H9 (cell line): ENCODE results near the gene AFAP1L2. TPM values are rescaled to one million over a fixed set of nuclear protein-coding genes. Genes with fewer than 3 reads are reported as not detected.

Experiments used
- DNase-seq: peaks from one replicate; pipeline ENCODE4 v3.0.0-alpha.2; 2017
- H2AFZ ChIP-seq: one replicate; pipeline ENCODE4 v1.6.1; 2013; ENCODE audit warnings: mild to moderate bottlenecking, low read length, control low read depth, moderate library complexity
- H2AK5ac ChIP-seq: 2 replicates; pipeline ENCODE4 v1.6.1; 2013; ENCODE audit warnings: low read length, control low read depth, mixed read lengths; ENCODE audit not compliant: insufficient read length
- H2BK120ac ChIP-seq: one replicate; pipeline ENCODE4 v1.6.1; 2013; ENCODE audit warnings: low read depth, mild to moderate bottlenecking, low read length, control low read depth, inconsistent platforms; ENCODE audit not compliant: poor library complexity, severe bottlenecking
- H2BK12ac ChIP-seq: 2 replicates; pipeline ENCODE4 v1.6.1; 2013; ENCODE audit warnings: low read length, control low read depth, mixed read lengths, low read depth; ENCODE audit not compliant: insufficient read length
- H2BK15ac ChIP-seq: 2 replicates; pipeline ENCODE4 v1.6.1; 2013; ENCODE audit warnings: low read depth, low read length, control low read depth
- H2BK20ac ChIP-seq: one replicate; pipeline ENCODE4 v1.6.1; 2013; ENCODE audit warnings: low read depth, mild to moderate bottlenecking, low read length, control low read depth, inconsistent platforms; ENCODE audit not compliant: poor library complexity, severe bottlenecking
- H2BK5ac ChIP-seq: 2 replicates; pipeline ENCODE4 v1.6.1; 2013; ENCODE audit warnings: low read length, control low read depth, mixed read lengths; ENCODE audit not compliant: insufficient read length
- H3K14ac ChIP-seq: 2 replicates; pipeline ENCODE4 v1.6.1; 2013; ENCODE audit warnings: low read length, control low read depth; ENCODE audit not compliant: insufficient read depth
- H3K18ac ChIP-seq: 2 replicates; pipeline ENCODE4 v1.6.1; 2013; ENCODE audit warnings: low read depth, mild to moderate bottlenecking, mixed read lengths, low read length, control low read depth; ENCODE audit not compliant: insufficient read length
- H3K23ac ChIP-seq: 2 replicates; pipeline ENCODE4 v1.6.1; 2013; ENCODE audit warnings: low read length, control low read depth, mixed read lengths, low read depth; ENCODE audit not compliant: insufficient read length
- H3K23me2 ChIP-seq: 2 replicates; pipeline ENCODE4 v1.6.1; 2013; ENCODE audit warnings: low read depth, mild to moderate bottlenecking, mixed read lengths, low read length, control low read depth; ENCODE audit not compliant: insufficient read length, poor library complexity, severe bottlenecking
- H3K27ac ChIP-seq: 2 replicates; pipeline ENCODE4 v1.5.1; 2013; ENCODE audit warnings: low read length, control low read depth, mixed read lengths, low read depth; ENCODE audit not compliant: insufficient read length
- H3K27me3 ChIP-seq: 2 replicates; pipeline ENCODE4 v1.6.1; 2013; ENCODE audit warnings: low read length, control low read depth, inconsistent platforms; ENCODE audit not compliant: insufficient read depth
- H3K4ac ChIP-seq: 2 replicates; pipeline ENCODE4 v1.6.1; 2013; ENCODE audit warnings: low read depth, mild to moderate bottlenecking, control low read depth, inconsistent platforms, low read length, moderate library complexity
- H3K4me1 ChIP-seq: 2 replicates; pipeline ENCODE4 v1.6.1; 2013; ENCODE audit warnings: low read length, control low read depth, inconsistent platforms; ENCODE audit not compliant: insufficient read depth
- H3K4me2 ChIP-seq: 2 replicates; pipeline ENCODE4 v1.6.1; 2013; ENCODE audit warnings: low read length, control low read depth, mixed read lengths; ENCODE audit not compliant: insufficient read length, insufficient read depth
- H3K56ac ChIP-seq: 2 replicates; pipeline ENCODE4 v1.6.1; 2013; ENCODE audit warnings: low read depth, mild to moderate bottlenecking, mixed read lengths, low read length, control low read depth; ENCODE audit not compliant: insufficient read length
- H3K79me1 ChIP-seq: 2 replicates; pipeline ENCODE4 v1.6.1; 2013; ENCODE audit warnings: low read depth, mild to moderate bottlenecking, moderate library complexity, low read length, control low read depth, inconsistent platforms; ENCODE audit not compliant: insufficient read depth, poor library complexity, severe bottlenecking
- H3K79me2 ChIP-seq: 2 replicates; pipeline ENCODE4 v1.6.1; 2013; ENCODE audit warnings: low read length, control low read depth, inconsistent platforms; ENCODE audit not compliant: insufficient read depth
- H3K9ac ChIP-seq: 2 replicates; pipeline ENCODE4 v1.6.1; 2013; ENCODE audit warnings: low read length, control low read depth, mixed read lengths; ENCODE audit not compliant: insufficient read length; ENCODE audit errors: extremely low read depth
- H3K9me3 ChIP-seq: one replicate; pipeline ENCODE4 v1.6.1; 2013; ENCODE audit warnings: low read depth, low read length, inconsistent platforms; ENCODE audit not compliant: control insufficient read depth
- H3T11ph ChIP-seq: one replicate; pipeline ENCODE4 v1.6.1; 2013; ENCODE audit warnings: mild to moderate bottlenecking, low read length, control low read depth, inconsistent platforms
- H4K20me1 ChIP-seq: one replicate; pipeline ENCODE4 v1.6.1; 2013; ENCODE audit not compliant: control insufficient read depth, insufficient read length, insufficient read depth
- H4K5ac ChIP-seq: 2 replicates; pipeline ENCODE4 v1.6.1; 2013; ENCODE audit warnings: low read depth, mild to moderate bottlenecking, mixed read lengths, low read length, control low read depth; ENCODE audit not compliant: insufficient read length
- H4K8ac ChIP-seq: replicated peaks from 2 replicates; pipeline ENCODE4 v1.6.1; 2013; ENCODE audit warnings: low read length, control low read depth, mixed read lengths, low read depth; ENCODE audit not compliant: insufficient read length
- H4K91ac ChIP-seq: 2 replicates; pipeline ENCODE4 v1.6.1; 2013; ENCODE audit warnings: low read depth, mild to moderate bottlenecking, moderate library complexity, mixed read lengths, low read length, control low read depth; ENCODE audit not compliant: insufficient read length
- H3K27ac Mint-ChIP-seq, 3 experiments: 2 replicates in 2 of 3; 3 replicates in 1 of 3; pipeline ENCODE4 v1.8.0; 2020 to 2021; ENCODE audit warnings: mixed read lengths in 3 of 3, mild to moderate bottlenecking in 1 of 3, moderate library complexity in 1 of 3
- H3K27me3 Mint-ChIP-seq: 2 replicates; pipeline ENCODE4 v1.8.0; 2021; ENCODE audit warnings: low read depth, mild to moderate bottlenecking, moderate library complexity, mixed read lengths
- H3K36me3 Mint-ChIP-seq, 3 experiments: 2 replicates in 2 of 3; 3 replicates in 1 of 3; pipeline ENCODE4 v1.8.0; 2020 to 2021; ENCODE audit warnings: low read depth in 3 of 3, mixed read lengths in 3 of 3; ENCODE audit not compliant: insufficient read depth in 1 of 3
- H3K4me1 Mint-ChIP-seq, 2 experiments: 2 replicates each; pipeline ENCODE4 v1.8.0; 2020; ENCODE audit warnings: mixed read lengths in 2 of 2
- H3K4me3 Mint-ChIP-seq, 2 experiments: 2 replicates in 1 of 2; 3 replicates in 1 of 2; pipeline ENCODE4 v1.8.0; 2020 to 2021; ENCODE audit warnings: mild to moderate bottlenecking in 2 of 2, mixed read lengths in 2 of 2, moderate library complexity in 1 of 2
- H3K9me3 Mint-ChIP-seq, 2 experiments: 2 replicates in 1 of 2; 3 replicates in 1 of 2; pipeline ENCODE4 v1.8.0; 2020; ENCODE audit warnings: mild to moderate bottlenecking in 2 of 2, mixed read lengths in 2 of 2, moderate library complexity in 1 of 2
- WGBS: extraction: QIAGEN DNeasy Blood & Tissue Kit; methylation state at CpG from one replicate; pipeline ENCODE4 v1.1.7; 2013; ENCODE audit warnings: missing lambda C conversion rate, low lambda C conversion rate, mixed read lengths; ENCODE audit not compliant: insufficient read length; ENCODE audit errors: extremely low coverage; 5-methylcytosine and 5-hydroxymethylcytosine counted together
- total RNA-seq: library from RNA; stranded (reverse); gene quantifications from 2 replicates; pipeline ENCODE4 v1.2.1, GENCODE V29; 2021
- TF ChIP-seq, protein P1 (sequence below): fragments of 200-600 bp; sonication (generic); conservative IDR thresholded peaks from 3 replicates; pipeline ENCODE4 v1.8.0; 2021; ENCODE audit warnings: antibody characterized with exemption, mild to moderate bottlenecking

AFAP1L2 gene
- total RNA-seq, 1 experiment from 2014 or later = 0.77 TPM

GRCh38 chr10:114353383-114353782 is 50.9 kb downstream of the AFAP1L2 start:
- no peak overlapping the region for H3T11ph ChIP-seq
- H3K27ac ChIP-seq = no peak overlapping the region
- DNase-seq = no peak
- Mint-ChIP-seq H3K4me1 (peaks cover 17 to 25% of the 10 kb centered on the region in 2 experiments), H3K4me3 (no peak overlapping the region), H3K27ac (no peak overlapping the region), H3K27me3 (peaks cover 4% of the 10 kb centered on the region), H3K9me3 (no peaks in the 10 kb centered on the region), H3K36me3 (no peaks in the 10 kb centered on the region)
- no peaks in the 10 kb centered on the region for H3K79me1 ChIP-seq
- no peak overlapping the region for H3K4ac ChIP-seq
- no peaks in the 10 kb centered on the region for H3K9me3 ChIP-seq
- no peak overlapping the region for H2BK5ac ChIP-seq
- no peaks in the 10 kb centered on the region; the same call in 1 of the 2 replicates for H3K4me1 ChIP-seq
- no peak overlapping the region for H2AK5ac ChIP-seq
- H2BK120ac ChIP-seq = no peak overlapping the region
- no peak overlapping the region for H4K8ac ChIP-seq
- H3K27me3 ChIP-seq = no peaks in the 10 kb centered on the region
- TF ChIP-seq, protein P1, sequence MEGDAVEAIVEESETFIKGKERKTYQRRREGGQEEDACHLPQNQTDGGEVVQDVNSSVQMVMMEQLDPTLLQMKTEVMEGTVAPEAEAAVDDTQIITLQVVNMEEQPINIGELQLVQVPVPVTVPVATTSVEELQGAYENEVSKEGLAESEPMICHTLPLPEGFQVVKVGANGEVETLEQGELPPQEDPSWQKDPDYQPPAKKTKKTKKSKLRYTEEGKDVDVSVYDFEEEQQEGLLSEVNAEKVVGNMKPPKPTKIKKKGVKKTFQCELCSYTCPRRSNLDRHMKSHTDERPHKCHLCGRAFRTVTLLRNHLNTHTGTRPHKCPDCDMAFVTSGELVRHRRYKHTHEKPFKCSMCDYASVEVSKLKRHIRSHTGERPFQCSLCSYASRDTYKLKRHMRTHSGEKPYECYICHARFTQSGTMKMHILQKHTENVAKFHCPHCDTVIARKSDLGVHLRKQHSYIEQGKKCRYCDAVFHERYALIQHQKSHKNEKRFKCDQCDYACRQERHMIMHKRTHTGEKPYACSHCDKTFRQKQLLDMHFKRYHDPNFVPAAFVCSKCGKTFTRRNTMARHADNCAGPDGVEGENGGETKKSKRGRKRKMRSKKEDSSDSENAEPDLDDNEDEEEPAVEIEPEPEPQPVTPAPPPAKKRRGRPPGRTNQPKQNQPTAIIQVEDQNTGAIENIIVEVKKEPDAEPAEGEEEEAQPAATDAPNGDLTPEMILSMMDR = no peak
- no CpG with 5 or more reads among the region's 2 CpGs for WGBS
- H3K23ac ChIP-seq = no peak overlapping the region
- H3K18ac ChIP-seq = no peak overlapping the region
- no peak overlapping the region for H3K4me2 ChIP-seq
- no peaks in the 10 kb centered on the region for H3K79me2 ChIP-seq
- no peak overlapping the region for H2AFZ ChIP-seq
- no peak overlapping the region for H4K5ac ChIP-seq
- no peak overlapping the region for H2BK20ac ChIP-seq
- H3K56ac ChIP-seq = no peak overlapping the region
- no peak overlapping the region for H2BK12ac ChIP-seq
- H4K91ac ChIP-seq = no peak overlapping the region
- H2BK15ac ChIP-seq = no peak overlapping the region
- H4K20me1 ChIP-seq = no peaks in the 10 kb centered on the region
- H3K14ac ChIP-seq = no peak overlapping the region
- H3K9ac ChIP-seq = no peak overlapping the region
- H3K23me2 ChIP-seq = no peaks in the 10 kb centered on the region
